GM18517 (cell line): ENCODE results near the gene LIPG.

Experiments
- ATAC-seq: cut with Tn5 transposase; IDR thresholded peaks from one replicate; pipeline ENCODE4 v1.9.1; 2021; ENCODE audit warnings: mild to moderate bottlenecking, moderate library complexity; ENCODE audit not compliant: unreplicated experiment

The LIPG gene

DNA sequence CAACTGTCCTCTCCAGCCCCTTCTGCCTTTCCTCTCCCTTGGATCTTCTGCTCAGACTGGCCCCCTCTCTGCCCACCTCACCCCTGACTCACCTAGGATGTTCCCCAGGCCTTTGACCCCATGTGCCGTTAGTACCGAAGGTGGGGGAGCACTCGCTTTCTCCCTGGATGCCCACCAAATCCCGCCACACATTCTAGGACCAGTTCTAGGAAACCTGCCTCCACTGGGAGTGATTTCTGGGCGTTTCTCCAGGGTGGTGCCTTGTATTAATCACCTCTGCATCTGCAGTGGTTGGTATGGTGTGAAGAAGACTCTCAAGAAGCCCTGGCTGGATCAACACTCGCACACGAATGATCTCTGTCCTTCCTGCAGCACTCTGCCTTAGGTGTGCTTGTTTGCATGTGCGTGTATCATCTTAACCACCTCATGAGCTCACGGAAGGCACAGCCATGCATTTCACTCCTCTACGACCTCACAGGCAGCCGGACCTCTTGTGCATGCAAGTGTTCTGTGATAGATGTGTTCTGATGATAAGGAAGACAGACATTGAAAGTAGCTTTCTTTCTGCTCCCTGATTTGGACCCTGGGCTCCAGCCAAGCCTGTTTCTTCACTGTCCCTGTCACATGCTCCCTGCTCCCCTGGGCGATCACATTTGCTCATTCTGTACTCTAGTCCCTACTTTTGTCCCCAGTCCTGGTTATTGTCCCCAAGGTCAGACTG, 69.4 kb downstream of the LIPG start:
- no peak for ATAC-seq

DNA sequence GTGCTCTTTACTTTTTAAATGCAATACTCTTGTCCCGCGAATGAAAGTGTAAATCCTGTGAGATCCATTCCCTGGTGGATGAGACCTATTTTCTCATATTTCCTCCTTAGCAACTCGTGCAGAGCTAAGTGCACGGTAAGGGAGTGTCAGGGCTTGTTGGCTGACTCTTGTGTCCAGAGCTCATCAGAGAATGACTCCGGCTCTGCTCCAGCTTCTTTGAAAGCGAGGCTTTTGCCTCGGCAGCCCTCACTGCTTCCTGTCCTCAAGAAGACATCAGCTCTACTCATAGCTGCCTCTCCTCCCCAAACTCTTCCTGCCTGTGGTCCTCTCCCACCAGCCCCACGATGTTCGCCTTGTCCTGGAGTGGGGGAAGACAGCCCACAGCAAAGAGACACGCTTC, 70.7 kb downstream of the LIPG start:
- ATAC-seq, result no peak

DNA sequence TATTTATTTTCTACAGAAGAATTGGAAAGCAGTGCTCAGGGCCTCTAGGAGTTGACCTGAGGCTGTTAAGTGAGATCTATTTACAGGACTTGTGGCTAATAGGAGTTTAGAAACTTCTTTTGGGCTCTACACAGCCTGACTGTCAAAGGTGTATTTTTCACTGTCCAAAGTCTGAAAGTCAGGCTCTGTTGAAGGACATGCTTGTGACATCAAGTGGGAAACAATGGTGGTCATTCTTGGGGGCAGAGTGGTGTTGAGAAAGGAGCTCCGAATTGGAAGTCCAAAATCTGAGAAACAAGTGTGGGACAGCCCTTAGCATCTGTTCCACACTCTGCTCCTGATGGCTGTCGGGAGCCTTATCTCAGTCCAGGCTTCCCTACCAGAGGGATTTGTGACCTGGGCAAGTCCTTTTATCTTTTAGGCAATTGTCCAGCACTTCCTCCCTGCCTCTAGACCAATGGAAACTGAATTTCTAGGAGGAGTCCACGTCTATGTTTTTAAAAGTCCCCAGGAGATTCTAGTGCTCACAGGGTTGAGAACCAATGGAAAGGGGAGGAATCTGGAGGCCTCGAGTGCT, 76.4 kb downstream of the LIPG start:
- no peak for ATAC-seq

DNA sequence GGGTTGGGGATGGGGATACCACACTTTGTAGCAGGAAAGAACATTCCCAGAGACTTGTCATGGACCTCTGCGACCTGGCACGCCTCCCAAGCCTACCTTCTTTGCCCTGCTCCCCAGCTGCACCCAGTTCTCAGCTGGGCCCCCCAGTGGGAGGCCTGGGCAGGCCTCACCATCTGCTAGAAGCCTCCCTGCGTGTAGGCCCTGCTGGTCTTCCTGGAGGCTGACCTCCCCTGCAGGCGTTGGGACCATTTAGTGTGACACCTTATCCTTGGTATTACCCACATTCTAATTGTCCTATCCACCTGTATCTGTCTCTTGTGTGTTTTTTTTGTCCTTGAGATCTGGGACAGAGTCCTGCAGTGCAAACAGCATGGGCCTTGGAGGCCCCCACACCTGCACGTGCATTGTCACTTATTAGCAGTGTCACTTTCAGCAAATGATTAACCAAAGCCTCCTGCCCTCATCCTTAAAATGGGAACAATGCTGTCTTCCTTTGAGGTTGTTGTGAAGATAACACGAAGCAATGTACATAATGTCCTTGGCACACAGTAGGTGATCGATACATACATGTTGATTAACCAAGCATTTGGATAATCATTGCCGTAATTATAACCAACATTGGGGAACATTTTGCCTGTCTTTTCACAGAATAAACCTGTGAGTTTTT, 77.2 kb downstream of the LIPG start:
- ATAC-seq, result no peak

DNA sequence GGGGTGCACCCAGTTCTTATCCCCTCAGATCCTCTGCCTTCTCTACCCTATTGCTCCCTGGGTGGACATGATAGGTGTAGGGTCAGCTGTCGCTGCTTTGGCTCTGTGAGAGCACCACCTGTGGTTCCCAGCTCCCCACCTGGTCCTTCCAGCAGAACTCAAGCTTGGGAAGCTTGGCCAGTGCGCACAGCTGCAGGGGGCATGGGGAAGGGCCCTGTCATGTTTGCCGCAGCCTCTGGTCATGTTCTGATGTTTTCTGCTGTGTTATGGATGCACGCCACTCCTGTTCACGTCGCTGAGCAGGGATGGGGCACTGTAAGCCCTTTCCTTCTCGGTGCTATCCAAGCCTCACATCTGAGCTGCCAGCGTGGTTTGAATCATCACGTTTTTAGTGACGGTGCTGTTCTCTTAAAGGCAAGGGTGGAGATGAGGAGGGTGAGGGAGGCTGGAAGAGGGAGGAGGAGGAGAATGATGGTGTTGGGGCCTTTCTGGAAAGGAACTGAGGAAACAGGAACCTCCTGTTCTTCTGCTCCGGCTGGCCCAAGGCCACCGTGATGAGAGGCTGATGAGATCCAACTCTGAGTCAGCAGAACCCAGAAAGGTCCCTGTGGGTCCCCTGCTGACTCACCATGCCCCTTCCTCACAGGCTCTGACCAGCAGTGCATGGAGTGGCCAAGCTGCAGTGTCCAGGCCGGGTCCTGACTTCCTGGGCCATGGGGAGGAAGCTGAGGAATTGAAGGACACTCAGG, 78.0 kb downstream of the LIPG start:
- no peak for ATAC-seq

DNA sequence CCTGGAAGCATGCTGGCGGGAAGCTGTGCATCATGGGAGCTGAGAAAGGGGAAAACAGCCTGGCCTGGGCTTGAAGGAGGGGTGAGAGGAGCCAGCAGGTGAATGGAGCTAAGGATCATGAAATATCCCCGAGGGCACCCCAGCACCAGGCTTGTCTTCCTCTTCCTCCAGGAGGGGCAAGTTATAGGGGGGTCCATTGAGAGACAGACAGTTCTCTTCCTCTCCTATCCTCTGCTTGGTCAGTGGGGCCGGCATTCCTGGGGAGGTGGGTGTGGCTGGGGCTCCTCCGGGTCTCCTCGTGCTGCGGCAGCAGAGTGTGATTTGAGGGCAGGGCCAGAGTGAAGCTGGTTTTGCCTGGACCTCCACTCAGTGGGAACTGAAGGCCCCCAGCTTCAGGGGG, 78.9 kb downstream of the LIPG start:
- ATAC-seq, result no peak

DNA sequence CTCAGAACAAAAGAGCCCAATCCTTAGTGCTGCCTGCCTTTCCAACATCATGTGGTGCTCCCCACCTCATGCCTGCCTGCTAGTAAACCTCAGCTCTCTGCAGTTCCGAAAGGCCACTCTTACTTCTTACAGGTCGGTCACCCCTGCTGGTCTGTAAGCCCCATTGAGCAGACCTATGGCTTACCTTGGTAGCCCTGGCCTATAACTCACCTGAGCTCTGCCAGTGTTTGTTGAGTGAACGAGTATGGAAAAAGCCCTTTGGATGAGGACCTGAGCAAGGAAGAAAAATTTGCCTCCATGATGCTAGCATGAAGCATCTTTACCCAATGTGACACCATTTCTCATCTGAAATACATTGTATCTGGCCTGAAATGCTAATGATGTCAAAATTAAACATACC, 83.3 kb downstream of the LIPG start:
- no peak for ATAC-seq

DNA sequence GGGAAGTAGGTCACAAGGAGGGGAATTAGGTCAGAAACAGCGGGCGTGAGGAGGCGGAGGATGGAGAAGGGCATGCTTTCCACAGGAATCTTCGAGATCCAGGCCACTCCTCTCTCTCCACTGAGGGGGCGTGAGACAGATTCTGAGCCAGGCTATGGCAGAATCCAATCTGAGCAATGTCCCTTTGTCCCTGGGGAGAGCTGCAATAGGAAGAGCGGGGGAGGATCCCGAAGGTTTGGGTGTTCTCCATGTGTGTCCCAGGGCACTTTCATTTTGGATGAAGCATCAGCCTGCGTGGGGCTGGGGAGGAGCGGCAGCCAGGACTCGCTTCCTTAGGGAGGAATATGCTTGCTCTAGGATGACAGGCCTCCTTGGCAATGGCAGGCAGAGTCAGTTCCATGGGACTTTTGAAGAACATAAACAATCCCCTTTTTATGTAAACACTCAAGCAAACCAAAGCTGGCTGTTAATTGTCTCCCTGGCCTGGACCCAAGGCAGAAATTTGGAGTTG, 84.0 kb downstream of the LIPG start:
- no peak for ATAC-seq

DNA sequence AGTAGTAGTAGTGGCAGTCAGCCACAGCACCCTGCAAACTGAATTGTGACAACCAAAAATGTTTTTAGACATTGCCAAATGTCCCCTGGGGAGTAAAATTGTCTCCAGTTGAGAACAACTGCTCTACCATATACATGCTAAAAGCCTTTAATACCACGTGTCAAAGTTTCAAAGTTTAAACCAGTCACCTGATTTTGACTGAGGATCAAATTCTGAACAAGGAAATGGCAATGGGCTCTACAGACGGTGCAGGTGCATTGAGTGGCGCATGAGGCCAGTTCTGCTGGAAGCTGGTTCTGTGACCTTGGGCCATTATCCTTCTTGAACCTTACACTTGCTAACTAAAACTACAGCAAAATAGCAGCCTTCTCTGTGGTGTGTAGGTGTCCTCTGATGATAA, 85.0 kb downstream of the LIPG start:
- no peak for ATAC-seq

DNA sequence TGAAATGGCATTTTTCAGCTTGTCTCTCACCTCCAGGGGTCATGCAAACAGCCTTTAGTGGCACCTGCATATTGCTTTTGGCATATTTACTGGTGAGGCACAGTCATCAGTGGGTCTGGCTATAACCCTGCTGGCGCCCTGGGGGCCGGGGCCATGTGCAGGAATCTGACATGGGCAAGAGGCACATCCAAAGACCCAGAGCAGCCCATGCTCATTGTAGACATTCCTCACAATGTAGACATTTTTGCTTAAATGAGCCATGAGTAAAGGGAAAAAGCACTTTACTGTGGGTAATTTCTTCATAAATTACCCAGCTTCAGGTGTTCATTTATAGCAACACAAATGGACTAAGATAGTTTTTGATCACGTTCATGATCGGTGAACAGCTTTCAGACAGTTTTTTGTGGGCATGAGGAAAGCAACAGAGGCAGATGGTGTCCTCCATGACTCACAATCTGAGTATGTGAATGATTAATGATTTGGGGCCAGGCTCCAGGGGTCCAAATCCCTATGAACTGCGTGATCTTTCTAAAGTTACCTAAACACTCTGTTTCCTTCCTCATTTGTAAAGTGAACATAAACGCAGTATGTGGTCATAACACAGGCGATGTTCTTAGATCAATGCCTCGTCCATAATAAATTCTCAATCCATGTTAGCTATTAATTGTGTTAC, 85.8 kb downstream of the LIPG start:
- no peak for ATAC-seq

DNA sequence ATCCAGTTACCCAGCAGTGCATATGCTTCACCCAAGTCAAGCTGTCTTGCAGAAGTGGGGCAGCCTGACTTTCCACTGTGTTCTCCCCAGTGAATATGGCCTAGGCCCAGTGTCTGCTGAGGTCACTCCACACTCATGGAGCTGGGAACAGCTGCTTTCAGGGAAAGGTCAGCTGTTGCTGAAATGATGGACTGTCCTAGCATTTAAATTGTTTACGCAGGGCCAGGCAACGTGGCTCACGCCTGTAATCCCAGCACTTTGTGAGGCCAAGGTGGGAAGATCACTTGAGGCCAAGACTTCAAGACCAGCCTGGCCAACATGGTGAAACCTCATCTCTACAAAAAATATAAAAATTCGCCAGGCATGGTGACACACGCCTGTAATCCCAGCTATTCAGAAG, 86.5 kb downstream of the LIPG start:
- ATAC-seq, result no peak
